Common myeloid progenitor, CD34-positive (primary cell): Measurements from ENCODE around the gene MEAF6.
A peak's percentile ranks its signal among the peaks of the same experiment; 100 is the strongest.

Experiments
- CTCF ChIA-PET: fragments of 350-600 bp; sonication (Branson Sonifier 250); formaldehyde crosslinking; loops from one replicate; lab custom pipeline; 2021; ENCODE audit warnings: antibody characterized with exemption; lab: Charles Lee
- POLR2A ChIA-PET: fragments of 350-600 bp; sonication (Branson Sonifier 250); formaldehyde crosslinking; loops from one replicate; lab custom pipeline; 2021; ENCODE audit warnings: antibody characterized with exemption; lab: Charles Lee
- DNase-seq, 3 donors: peaks; one replicate each; pipeline versions ENCODE4 v3.0.0 to v3.0.0-alpha.2; 2013
- H3K27ac ChIP-seq, 2 experiments: 1 replicate in 1 of 2; 2 replicates in 1 of 2; pipeline ENCODE4 v1.7.0; 2013; ENCODE audit warnings: inconsistent platforms in 2 of 2, low read length in 2 of 2, mild to moderate bottlenecking in 2 of 2, low read depth in 1 of 2, moderate library complexity in 1 of 2; ENCODE audit not compliant: severe bottlenecking in 2 of 2, insufficient read depth in 1 of 2, poor library complexity in 1 of 2
- H3K27me3 ChIP-seq, 5 experiments: replicated peaks in 2 of 5; 1 replicate in 3 of 5; 2 replicates in 2 of 5; pipeline versions ENCODE4 v1.6.1 to v1.7.0; 2013; ENCODE audit warnings: low read length in 4 of 5, mild to moderate bottlenecking in 2 of 5, moderate library complexity in 2 of 5, inconsistent platforms in 1 of 5; ENCODE audit not compliant: insufficient read depth in 5 of 5, control insufficient read depth in 4 of 5
- H3K36me3 ChIP-seq, 4 experiments: 1 replicate in 2 of 4; 2 replicates in 2 of 4; pipeline versions ENCODE4 v1.6.1 to v1.7.0; 2013; ENCODE audit warnings: low read length in 3 of 4, control low read depth in 1 of 4, mild to moderate bottlenecking in 1 of 4; ENCODE audit not compliant: control insufficient read depth in 4 of 4, insufficient read depth in 4 of 4
- H3K4me1 ChIP-seq, 4 experiments: 1 replicate in 3 of 4; 2 replicates in 1 of 4; pipeline versions ENCODE4 v1.6.1 to v1.7.1; 2013; ENCODE audit warnings: low read length in 3 of 4, mild to moderate bottlenecking in 3 of 4, control low read depth in 1 of 4, inconsistent platforms in 1 of 4, moderate library complexity in 1 of 4; ENCODE audit not compliant: control insufficient read depth in 4 of 4, insufficient read depth in 4 of 4; ENCODE audit errors: control extremely low read depth in 1 of 4
- H3K4me3 ChIP-seq, 7 experiments: 1 replicate in 4 of 7; 2 replicates in 3 of 7; pipeline versions ENCODE4 v1.5.1 to v1.7.0; 2013; ENCODE audit warnings: mild to moderate bottlenecking in 7 of 7, low read length in 6 of 7, moderate library complexity in 6 of 7, inconsistent platforms in 2 of 7, low read depth in 2 of 7, control low read depth in 1 of 7; ENCODE audit not compliant: insufficient read depth in 4 of 7, control insufficient read depth in 1 of 7; ENCODE audit errors: extremely low read depth in 1 of 7
- H3K9me3 ChIP-seq, 5 experiments: 1 replicate in 4 of 5; 2 replicates in 1 of 5; pipeline versions ENCODE4 v1.6.1 to v1.7.1; 2013; ENCODE audit warnings: low read length in 4 of 5, mild to moderate bottlenecking in 2 of 5, inconsistent platforms in 1 of 5, low read depth in 1 of 5, moderate library complexity in 1 of 5; ENCODE audit not compliant: control insufficient read depth in 4 of 5, insufficient read depth in 2 of 5; ENCODE audit errors: control extremely low read depth in 1 of 5
- WGBS: methylation state at CpG from one replicate; pipeline ENCODE4 v1.1.5; 2013; ENCODE audit not compliant: insufficient coverage; 5-methylcytosine and 5-hydroxymethylcytosine counted together

MEAF6 gene

DNA sequence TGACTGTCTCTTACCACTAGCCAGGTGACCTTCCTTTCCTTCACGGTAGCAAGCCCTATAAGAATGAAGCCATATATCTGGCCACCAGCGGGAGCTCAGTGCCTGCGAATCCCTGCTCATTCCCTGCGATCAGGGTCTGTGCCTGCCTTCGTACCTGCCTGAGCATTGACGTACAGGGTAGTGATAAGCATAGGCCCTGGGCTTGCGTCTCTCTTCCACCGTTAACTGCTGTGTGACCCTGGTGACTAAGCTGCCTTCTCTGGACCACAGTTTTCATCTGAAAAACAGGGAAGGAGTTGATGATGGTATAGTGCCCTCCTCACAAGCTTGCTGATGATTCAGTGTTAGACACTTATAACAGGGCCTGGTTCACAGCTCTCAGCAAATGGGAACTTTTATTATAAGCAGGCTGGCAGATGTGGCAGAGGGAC is 36.1 kb downstream of the MEAF6 start:
- peaks cover 8 to 70% (median 67%) of the 10 kb centered on the region in 4 experiments for H3K4me1 ChIP-seq
- no peaks in the 10 kb centered on the region for H3K27me3 ChIP-seq
- CTCF ChIA-PET: interaction anchor here (1.3 to 13.0 kb wide), 3 partner anchors 7 to 24 kb away, joined by 3 to 146 read pairs (median 110); no protein-coding TSS in a partner anchor
- no peak for DNase-seq
- peak overlapping the region; percentile 64 to 90 for H3K27ac ChIP-seq
- POLR2A ChIA-PET: interaction anchor here (1.5 kb wide), 1 partner anchor 24 kb away, joined by 4 read pairs; no protein-coding TSS in a partner anchor
- H3K9me3 ChIP-seq: no peaks in the 10 kb centered on the region
- peak overlapping the region in 5 of 7 experiments; percentile 9 to 92 (median 75) for H3K4me3 ChIP-seq
- H3K36me3 ChIP-seq: peaks cover under 1 to 62% (median 32%) of the 10 kb centered on the region in 4 experiments
- 96% methylated on average over 6 of the region's 8 CpGs for WGBS

GRCh38 chr1:37477946-37478345 is 36.6 kb downstream of the MEAF6 start:
- Histone ChIP-seq H3K4me1 (peaks cover 9 to 75% (median 72%) of the 10 kb centered on the region in 4 experiments), H3K9me3 (no peaks in the 10 kb centered on the region), H3K4me3 (peak overlapping the region in 5 of 7 experiments; percentile 75 to 92 (median 86)), H3K27ac (peak overlapping the region; percentile 74 to 90), H3K27me3 (no peaks in the 10 kb centered on the region), H3K36me3 (peaks cover 0 to 56% (median 30%) of the 10 kb centered on the region in 4 experiments)
- WGBS: 93% methylated on average over 5 of the region's 5 CpGs
- CTCF ChIA-PET: interaction anchor here (9.8 to 13.0 kb wide), 2 partner anchors 8 to 23 kb away, joined by 110 to 146 read pairs; no protein-coding TSS in a partner anchor
- POLR2A ChIA-PET: no interaction called here
- no peak for DNase-seq

DNA sequence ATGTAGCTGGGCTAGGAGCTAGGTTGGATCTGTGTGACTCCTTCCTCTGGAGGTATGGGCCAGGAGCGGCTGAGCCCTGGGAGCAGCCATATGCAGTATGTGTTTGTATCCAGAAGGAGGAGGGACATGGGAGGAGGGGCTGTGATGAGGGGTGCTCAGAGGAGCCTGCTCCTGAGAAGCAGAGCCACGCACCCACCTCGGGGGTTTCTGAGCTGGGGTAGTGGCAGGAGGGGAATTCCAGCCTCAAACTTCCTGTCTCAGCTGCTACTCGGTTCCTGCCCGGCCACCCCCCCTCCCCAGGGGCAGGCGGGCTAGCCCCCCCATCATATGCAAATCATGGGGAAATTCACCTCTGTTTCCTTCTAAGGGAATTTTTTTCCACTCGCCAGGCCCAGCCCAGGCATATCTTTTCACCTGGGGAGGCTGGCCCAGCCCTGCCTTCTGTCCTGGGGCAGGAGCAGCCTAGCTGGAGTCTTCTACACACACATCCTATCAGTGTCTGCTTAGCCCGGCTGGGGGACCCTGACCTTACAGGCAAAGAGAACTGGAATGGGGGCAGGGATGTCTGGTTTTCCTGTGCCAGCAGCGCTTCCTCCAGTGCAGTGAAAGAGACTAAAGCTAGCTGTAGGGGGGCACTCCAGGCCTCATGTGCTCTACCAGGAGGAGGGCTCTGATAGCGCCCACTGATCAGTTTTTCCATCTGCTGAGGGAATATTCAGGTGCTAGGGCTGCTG is 37.2 kb downstream of the MEAF6 start:
- H3K36me3 ChIP-seq: peaks cover 0 to 51% (median 25%) of the 10 kb centered on the region in 4 experiments
- H3K9me3 ChIP-seq: no peaks in the 10 kb centered on the region
- no peaks in the 10 kb centered on the region for H3K27me3 ChIP-seq
- WGBS: 0% methylated on average over 6 of the region's 10 CpGs
- peaks cover 9 to 81% (median 78%) of the 10 kb centered on the region in 4 experiments for H3K4me1 ChIP-seq
- ChIA-PET CTCF (interaction anchor here (1.2 to 13.0 kb wide), 5 partner anchors 8 to 37 kb away, joined by 4 to 146 read pairs (median 5); partner anchors contain the start of gene MEAF6), POLR2A (interaction anchor here (3.7 kb wide), 1 partner anchor 9 kb away, joined by 26 read pairs; no protein-coding TSS in a partner anchor)
- peak; percentile 71 to 90 (median 89) for DNase-seq
- H3K4me3 ChIP-seq: peak overlapping the region; percentile 19 to 92 (median 84)
- H3K27ac ChIP-seq: peak overlapping the region; percentile 74 to 90

DNA sequence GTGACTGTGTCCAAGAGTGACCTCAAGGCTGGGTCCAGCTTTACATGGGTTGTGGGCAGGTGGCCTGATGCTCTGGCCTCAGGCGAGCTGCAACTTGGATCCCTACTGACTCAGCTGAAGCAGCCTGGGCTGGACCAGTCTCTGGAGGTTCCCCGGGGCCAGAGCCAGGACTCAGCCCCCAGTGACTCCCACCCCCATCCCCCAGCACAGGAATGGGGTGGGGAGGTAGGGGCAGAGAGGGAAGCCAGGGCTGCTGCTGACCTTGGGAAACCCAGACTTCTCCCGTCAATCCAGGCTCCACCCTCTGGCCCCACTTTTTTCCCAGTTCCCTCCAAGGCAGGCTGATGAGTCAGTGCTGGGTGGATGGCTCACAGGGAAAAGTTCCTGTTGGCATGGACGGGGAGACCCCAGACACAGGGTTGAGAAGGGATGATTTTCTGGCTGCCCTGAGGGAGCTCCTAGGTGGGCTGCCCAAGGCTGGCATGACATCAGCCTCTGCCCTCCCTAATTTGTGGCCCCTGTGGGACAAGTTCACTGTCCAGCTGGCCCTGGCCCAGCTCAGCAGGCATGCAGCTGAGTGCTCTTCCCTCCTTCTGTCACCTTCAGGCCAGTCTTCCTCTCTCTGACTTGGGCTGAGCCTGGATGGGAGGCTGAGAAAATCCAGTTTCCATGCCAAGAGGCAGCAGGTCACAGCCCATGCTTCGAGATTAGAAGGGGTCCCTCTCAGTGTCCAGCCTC is 37.9 kb downstream of the MEAF6 start:
- H3K4me1 ChIP-seq: peaks cover 9 to 89% (median 85%) of the 10 kb centered on the region in 4 experiments
- POLR2A ChIA-PET: interaction anchor here (1.0 to 3.7 kb wide), 2 partner anchors 9 to 38 kb away, joined by 3 to 26 read pairs; partner anchors contain the start of gene MEAF6
- no peaks in the 10 kb centered on the region for H3K9me3 ChIP-seq
- no peak for DNase-seq
- H3K36me3 ChIP-seq: peaks cover 0 to 43% (median 18%) of the 10 kb centered on the region in 4 experiments
- no peaks in the 10 kb centered on the region for H3K27me3 ChIP-seq
- H3K4me3 ChIP-seq: peak overlapping the region; percentile 19 to 92 (median 84)
- CTCF ChIA-PET: interaction anchor here (1.2 to 13.0 kb wide), 5 partner anchors 9 to 38 kb away, joined by 4 to 146 read pairs (median 5); partner anchors contain the start of gene MEAF6
- 70% methylated on average over 2 of the region's 5 CpGs for WGBS
- peak overlapping the region; percentile 74 to 90 for H3K27ac ChIP-seq

DNA sequence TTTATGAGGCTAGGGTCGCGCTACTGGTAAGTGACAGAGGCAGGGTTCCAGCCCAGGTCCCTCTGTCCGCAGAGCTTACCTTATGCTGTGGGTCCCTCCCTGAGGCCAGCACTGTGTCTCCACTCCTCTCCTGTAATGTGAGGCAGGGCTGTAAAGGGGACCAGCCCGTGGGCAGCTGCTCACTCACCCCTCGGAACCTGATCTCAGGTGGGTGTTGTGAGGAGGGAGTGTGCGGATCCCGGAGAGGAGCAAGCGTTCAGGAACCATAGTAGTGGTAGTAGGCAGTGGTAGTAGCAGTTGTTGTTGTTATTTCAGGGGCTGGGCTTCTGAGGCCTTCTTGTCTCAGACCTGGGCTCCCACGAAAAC is 38.5 kb downstream of the MEAF6 start:
- no peaks in the 10 kb centered on the region for H3K27me3 ChIP-seq
- no peak for DNase-seq
- H3K9me3 ChIP-seq: no peaks in the 10 kb centered on the region
- CTCF ChIA-PET: interaction anchor here (1.4 to 13.0 kb wide), 4 partner anchors 10 to 22 kb away, joined by 4 to 146 read pairs (median 58); no protein-coding TSS in a partner anchor
- peaks cover 0 to 38% (median 12%) of the 10 kb centered on the region in 4 experiments for H3K36me3 ChIP-seq
- POLR2A ChIA-PET: interaction anchor here (0.6 to 3.7 kb wide), 3 partner anchors 10 to 39 kb away, joined by 3 to 26 read pairs (median 3); partner anchors contain the start of gene MEAF6
- WGBS: 86% methylated on average over 6 of the region's 9 CpGs
- peak overlapping the region; percentile 74 to 90 for H3K27ac ChIP-seq
- peaks cover 9 to 93% (median 91%) of the 10 kb centered on the region in 4 experiments for H3K4me1 ChIP-seq
- H3K4me3 ChIP-seq: peak overlapping the region in 6 of 7 experiments; percentile 46 to 92 (median 85)

GRCh38 chr1:37475380-37476086 is 39.0 kb downstream of the MEAF6 start:
- Histone ChIP-seq H3K4me3 (peak overlapping the region in 6 of 7 experiments; percentile 64 to 92 (median 85)), H3K27me3 (no peaks in the 10 kb centered on the region), H3K4me1 (peaks cover 9 to 91% (median 89%) of the 10 kb centered on the region in 4 experiments), H3K9me3 (no peaks in the 10 kb centered on the region), H3K27ac (peak overlapping the region; percentile 75 to 90), H3K36me3 (peaks cover 0 to 32% (median 7%) of the 10 kb centered on the region in 4 experiments)
- CTCF ChIA-PET: interaction anchor here (0.6 to 13.0 kb wide), 5 partner anchors 10 to 21 kb away, joined by 3 to 146 read pairs (median 5); no protein-coding TSS in a partner anchor
- 89% methylated on average over 15 of the region's 24 CpGs for WGBS
- POLR2A ChIA-PET: interaction anchor here (0.6 to 3.7 kb wide), 3 partner anchors 11 to 39 kb away, joined by 3 to 26 read pairs (median 3); partner anchors contain the start of gene MEAF6
- no peak for DNase-seq
